ENCODE results near the gene SORCS2.

SORCS2 gene

GRCh38 chr4:7182616-7183015 is 9.7 kb upstream of the SORCS2 start:
- H3K4me3 ChIP-seq (ENCODE audit: low read depth, low read length) = no peak overlapping the region
- TF ChIP-seq MAX (IDR thresholded peaks at IDR 0.05; ENCODE audit: low read depth, low read length) (no peak), MYC (IDR thresholded peaks at IDR 0.05; ENCODE audit: low read depth, low read length) (no peak), POLR2A (IDR thresholded peaks at IDR 0.05; ENCODE audit: extremely low read depth, insufficient read length) (no peak)
- TF ChIP-seq, protein P1, sequence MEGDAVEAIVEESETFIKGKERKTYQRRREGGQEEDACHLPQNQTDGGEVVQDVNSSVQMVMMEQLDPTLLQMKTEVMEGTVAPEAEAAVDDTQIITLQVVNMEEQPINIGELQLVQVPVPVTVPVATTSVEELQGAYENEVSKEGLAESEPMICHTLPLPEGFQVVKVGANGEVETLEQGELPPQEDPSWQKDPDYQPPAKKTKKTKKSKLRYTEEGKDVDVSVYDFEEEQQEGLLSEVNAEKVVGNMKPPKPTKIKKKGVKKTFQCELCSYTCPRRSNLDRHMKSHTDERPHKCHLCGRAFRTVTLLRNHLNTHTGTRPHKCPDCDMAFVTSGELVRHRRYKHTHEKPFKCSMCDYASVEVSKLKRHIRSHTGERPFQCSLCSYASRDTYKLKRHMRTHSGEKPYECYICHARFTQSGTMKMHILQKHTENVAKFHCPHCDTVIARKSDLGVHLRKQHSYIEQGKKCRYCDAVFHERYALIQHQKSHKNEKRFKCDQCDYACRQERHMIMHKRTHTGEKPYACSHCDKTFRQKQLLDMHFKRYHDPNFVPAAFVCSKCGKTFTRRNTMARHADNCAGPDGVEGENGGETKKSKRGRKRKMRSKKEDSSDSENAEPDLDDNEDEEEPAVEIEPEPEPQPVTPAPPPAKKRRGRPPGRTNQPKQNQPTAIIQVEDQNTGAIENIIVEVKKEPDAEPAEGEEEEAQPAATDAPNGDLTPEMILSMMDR (IDR thresholded peaks at IDR 0.05; ENCODE audit: low read depth, low read length) = no peak
- no peak for DNase-seq (ENCODE audit: low read depth)

- no peak for DNase-seq (ENCODE audit: low read depth)
- TF ChIP-seq MAX (IDR thresholded peaks at IDR 0.05; ENCODE audit: low read depth, low read length) = no peak
- no peak for TF ChIP-seq MYC (IDR thresholded peaks at IDR 0.05; ENCODE audit: low read depth, low read length)
- TF ChIP-seq, protein P1 (IDR thresholded peaks at IDR 0.05; ENCODE audit: low read depth, low read length) = no peak
- H3K4me3 ChIP-seq (ENCODE audit: low read depth, low read length) = no peak overlapping the region
Measured at GRCh38 chr4:7183161-7183560, 9.2 kb upstream of the SORCS2 start.

DNA sequence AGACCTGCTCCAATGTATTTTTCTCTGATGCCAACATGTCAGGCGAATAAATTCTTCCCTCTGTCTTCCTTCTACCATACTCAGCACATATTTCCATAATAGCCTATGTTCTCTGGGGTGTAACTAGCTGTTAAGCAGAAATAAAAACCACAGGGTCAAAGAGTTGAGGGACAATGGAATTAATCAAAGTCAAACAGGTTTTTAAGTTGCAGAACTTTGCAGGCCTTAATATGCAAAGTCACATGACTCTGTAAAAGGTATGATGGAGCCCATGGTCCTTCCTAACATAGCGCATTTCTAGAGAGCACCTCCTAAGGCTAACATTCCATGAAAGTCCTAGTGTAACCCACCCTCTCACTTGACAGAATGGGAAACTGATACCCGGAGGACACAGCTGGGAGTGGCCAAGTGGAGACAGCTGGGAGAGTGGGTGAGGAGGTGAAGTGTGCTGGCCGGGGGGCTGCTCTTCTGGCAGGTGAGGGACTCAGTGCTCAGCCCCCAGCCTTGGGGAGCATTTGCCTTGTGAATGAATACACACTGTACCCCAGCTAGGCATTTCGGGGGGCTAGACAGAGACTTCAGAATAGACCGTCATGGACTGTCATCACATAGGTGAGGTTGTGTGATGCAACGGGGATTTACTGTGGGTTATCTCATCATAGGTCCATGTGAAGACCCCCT is 8.4 kb upstream of the SORCS2 start:
- DNase-seq (ENCODE audit: low read depth) = no peak
- TF ChIP-seq MAX (IDR thresholded peaks at IDR 0.05; ENCODE audit: low read depth, low read length) (no peak), POLR2A (IDR thresholded peaks at IDR 0.05; ENCODE audit: extremely low read depth, insufficient read length) (no peak), MYC (IDR thresholded peaks at IDR 0.05; ENCODE audit: low read depth, low read length) (no peak)
- TF ChIP-seq, protein P1 (IDR thresholded peaks at IDR 0.05; ENCODE audit: low read depth, low read length) = no peak

DNA sequence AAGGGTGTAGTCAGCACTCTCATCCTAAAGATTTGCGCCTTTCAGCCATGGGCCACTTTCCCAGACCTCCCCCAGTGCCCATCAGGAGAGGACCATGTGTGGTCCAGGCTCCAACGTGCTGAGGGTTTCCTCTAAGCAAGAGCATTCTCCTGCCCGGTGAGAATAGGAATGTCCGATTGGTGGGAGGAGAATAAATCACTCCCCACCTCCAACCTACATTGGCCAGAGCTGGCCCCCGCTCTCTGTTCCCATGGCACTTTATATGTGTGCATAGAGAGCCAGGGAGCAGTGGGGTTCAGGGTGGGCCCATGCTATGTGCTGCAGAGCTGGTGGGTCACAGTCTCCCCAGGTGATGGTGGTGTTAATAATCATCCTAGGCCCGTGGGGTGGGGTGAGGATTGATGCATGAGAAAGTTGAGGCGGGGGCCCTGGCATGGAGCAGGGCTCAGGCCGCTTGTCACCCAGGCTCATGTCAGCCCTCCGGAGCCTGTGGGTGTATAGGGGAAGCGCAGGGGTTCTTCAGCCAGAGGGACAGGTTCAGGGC is 6.8 kb upstream of the SORCS2 start:
- TF ChIP-seq POLR2A (IDR thresholded peaks at IDR 0.05; ENCODE audit: extremely low read depth, insufficient read length) (no peak), MAX (IDR thresholded peaks at IDR 0.05; ENCODE audit: low read depth, low read length) (no peak), MYC (IDR thresholded peaks at IDR 0.05; ENCODE audit: low read depth, low read length) (no peak)
- TF ChIP-seq, protein P1 (IDR thresholded peaks at IDR 0.05; ENCODE audit: low read depth, low read length) = no peak
- H3K4me3 ChIP-seq (ENCODE audit: low read depth, low read length) = no peak overlapping the region
- DNase-seq (ENCODE audit: low read depth) = no peak

More for the DNA sequence above, 8.4 kb upstream of the SORCS2 start:
- no peak overlapping the region for H3K4me3 ChIP-seq (ENCODE audit: low read depth, low read length)

DNA sequence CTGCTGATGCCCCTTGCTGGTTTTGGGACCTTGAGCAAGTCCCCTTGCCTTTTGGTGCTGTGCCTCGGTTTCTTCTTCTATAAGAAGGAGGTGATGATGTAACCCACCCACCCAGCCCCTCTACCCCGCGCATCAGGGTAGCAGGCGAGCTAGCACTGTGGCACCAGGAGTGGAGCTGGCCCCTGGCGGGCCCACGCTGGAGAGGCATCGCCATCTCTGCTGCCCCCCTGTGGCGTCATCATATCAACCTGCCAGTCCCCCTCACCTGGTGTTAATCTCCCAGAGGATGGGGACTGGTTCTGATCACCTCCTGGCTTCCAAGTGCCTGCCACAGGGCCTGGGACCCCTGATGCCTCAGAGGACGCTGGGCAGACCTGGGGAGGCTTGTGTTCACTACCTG is 6.3 kb upstream of the SORCS2 start:
- DNase-seq (ENCODE audit: low read depth) = no peak
- TF ChIP-seq MYC (IDR thresholded peaks at IDR 0.05; ENCODE audit: low read depth, low read length) = no peak
- TF ChIP-seq, protein P1 (IDR thresholded peaks at IDR 0.05; ENCODE audit: low read depth, low read length) = peak; percentile 46

More for the DNA sequence above, 6.3 kb upstream of the SORCS2 start:
- no peak overlapping the region for H3K4me3 ChIP-seq (ENCODE audit: low read depth, low read length)
